ENCODE measurements around the gene IRS1.

- TF ChIP-seq ZNF274 (IDR thresholded peaks at IDR 0.05; ENCODE audit: low read depth, low read length), result no peak
- TF ChIP-seq YY1 (IDR thresholded peaks at IDR 0.05; ENCODE audit: insufficient read depth, insufficient read length), result no peak
Observed at GRCh38 chr2:226771067-226771466, 28.6 kb downstream of the IRS1 start.
